Loucy (cell line): ENCODE data around the gene NDUFAF5.

Experiments
- EZH2phosphoT487 ChIP-seq: fragments of 200-600 bp; IDR thresholded peaks from 2 replicates; pipeline ENCODE4 v1.6.1; 2018; ENCODE audit warnings: antibody characterized with exemption, mild to moderate bottlenecking, moderate library complexity, borderline replicate concordance
- TF ChIP-seq, protein P1 (sequence below): fragments of 200-600 bp; sonication (generic); conservative IDR thresholded peaks from 2 replicates; pipeline ENCODE4 v1.5.1; 2014; ENCODE audit warnings: mild to moderate bottlenecking, antibody characterized with exemption, low read length

- TF ChIP-seq, protein P1, sequence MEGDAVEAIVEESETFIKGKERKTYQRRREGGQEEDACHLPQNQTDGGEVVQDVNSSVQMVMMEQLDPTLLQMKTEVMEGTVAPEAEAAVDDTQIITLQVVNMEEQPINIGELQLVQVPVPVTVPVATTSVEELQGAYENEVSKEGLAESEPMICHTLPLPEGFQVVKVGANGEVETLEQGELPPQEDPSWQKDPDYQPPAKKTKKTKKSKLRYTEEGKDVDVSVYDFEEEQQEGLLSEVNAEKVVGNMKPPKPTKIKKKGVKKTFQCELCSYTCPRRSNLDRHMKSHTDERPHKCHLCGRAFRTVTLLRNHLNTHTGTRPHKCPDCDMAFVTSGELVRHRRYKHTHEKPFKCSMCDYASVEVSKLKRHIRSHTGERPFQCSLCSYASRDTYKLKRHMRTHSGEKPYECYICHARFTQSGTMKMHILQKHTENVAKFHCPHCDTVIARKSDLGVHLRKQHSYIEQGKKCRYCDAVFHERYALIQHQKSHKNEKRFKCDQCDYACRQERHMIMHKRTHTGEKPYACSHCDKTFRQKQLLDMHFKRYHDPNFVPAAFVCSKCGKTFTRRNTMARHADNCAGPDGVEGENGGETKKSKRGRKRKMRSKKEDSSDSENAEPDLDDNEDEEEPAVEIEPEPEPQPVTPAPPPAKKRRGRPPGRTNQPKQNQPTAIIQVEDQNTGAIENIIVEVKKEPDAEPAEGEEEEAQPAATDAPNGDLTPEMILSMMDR = no peak
- TF ChIP-seq EZH2phosphoT487 = no peak
Observed at GRCh38 chr20:13758884-13759283, 25.9 kb upstream of the NDUFAF5 start.
